ENCODE measurements around the gene PRDM5. TPM values are rescaled to one million over a fixed set of nuclear protein-coding genes. Genes with fewer than 3 reads are reported as not detected.

Gene PRDM5
- total and polyA plus RNA-seq, 2 of the 13 experiments (the other 11 are each of a cell fraction or from before 2014, with no cell fraction given) = not detected

DNA sequence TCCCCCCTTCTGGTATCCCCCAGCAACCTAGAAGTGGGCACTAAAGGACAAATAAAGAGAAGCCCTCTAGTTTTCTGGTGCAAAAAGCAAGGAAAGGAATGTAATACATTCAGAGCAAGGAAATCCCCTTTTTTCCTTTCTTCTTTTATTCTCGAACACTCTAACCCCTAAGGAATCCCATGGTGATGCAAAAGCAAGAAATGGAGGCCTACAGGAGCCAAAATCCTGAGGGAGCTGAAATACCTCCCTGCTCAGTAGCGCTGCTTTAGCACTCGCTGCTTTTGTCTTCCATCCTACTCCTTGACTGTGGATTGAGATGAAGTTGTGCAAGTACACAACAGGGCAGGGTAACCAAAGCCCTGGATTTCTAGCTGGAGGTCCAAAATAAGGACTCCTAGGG lies 251.0 kb downstream of the PRDM5 start (continued):
- TF ChIP-seq, protein P1, sequence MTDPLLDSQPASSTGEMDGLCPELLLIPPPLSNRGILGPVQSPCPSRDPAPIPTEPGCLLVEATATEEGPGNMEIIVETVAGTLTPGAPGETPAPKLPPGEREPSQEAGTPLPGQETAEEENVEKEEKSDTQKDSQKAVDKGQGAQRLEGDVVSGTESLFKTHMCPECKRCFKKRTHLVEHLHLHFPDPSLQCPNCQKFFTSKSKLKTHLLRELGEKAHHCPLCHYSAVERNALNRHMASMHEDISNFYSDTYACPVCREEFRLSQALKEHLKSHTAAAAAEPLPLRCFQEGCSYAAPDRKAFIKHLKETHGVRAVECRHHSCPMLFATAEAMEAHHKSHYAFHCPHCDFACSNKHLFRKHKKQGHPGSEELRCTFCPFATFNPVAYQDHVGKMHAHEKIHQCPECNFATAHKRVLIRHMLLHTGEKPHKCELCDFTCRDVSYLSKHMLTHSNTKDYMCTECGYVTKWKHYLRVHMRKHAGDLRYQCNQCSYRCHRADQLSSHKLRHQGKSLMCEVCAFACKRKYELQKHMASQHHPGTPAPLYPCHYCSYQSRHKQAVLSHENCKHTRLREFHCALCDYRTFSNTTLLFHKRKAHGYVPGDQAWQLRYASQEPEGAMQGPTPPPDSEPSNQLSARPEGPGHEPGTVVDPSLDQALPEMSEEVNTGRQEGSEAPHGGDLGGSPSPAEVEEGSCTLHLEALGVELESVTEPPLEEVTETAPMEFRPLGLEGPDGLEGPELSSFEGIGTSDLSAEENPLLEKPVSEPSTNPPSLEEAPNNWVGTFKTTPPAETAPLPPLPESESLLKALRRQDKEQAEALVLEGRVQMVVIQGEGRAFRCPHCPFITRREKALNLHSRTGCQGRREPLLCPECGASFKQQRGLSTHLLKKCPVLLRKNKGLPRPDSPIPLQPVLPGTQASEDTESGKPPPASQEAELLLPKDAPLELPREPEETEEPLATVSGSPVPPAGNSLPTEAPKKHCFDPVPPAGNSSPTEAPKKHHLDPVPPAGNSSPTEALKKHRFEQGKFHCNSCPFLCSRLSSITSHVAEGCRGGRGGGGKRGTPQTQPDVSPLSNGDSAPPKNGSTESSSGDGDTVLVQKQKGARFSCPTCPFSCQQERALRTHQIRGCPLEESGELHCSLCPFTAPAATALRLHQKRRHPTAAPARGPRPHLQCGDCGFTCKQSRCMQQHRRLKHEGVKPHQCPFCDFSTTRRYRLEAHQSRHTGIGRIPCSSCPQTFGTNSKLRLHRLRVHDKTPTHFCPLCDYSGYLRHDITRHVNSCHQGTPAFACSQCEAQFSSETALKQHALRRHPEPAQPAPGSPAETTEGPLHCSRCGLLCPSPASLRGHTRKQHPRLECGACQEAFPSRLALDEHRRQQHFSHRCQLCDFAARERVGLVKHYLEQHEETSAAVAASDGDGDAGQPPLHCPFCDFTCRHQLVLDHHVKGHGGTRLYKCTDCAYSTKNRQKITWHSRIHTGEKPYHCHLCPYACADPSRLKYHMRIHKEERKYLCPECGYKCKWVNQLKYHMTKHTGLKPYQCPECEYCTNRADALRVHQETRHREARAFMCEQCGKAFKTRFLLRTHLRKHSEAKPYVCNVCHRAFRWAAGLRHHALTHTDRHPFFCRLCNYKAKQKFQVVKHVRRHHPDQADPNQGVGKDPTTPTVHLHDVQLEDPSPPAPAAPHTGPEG (CRISPR knock-in tag; IDR thresholded peaks at IDR 0.05) = no peak
- TF ChIP-seq ZNF326 (CRISPR knock-in tag; IDR thresholded peaks at IDR 0.05; ENCODE audit: borderline replicate concordance) (no peak), ZNF598 (CRISPR knock-in tag; IDR thresholded peaks at IDR 0.05; ENCODE audit: borderline replicate concordance) (no peak), NFYB (CRISPR knock-in tag; IDR thresholded peaks at IDR 0.05) (no peak), ZNF572 (CRISPR knock-in tag; IDR thresholded peaks at IDR 0.05) (no peak), FIP1L1 (IDR thresholded peaks at IDR 0.05; ENCODE audit: borderline replicate concordance, insufficient read depth, low read depth, low read length) (no peak), KAT7 (CRISPR knock-in tag; IDR thresholded peaks at IDR 0.05; ENCODE audit: borderline replicate concordance) (no peak), ISL2 (CRISPR knock-in tag; IDR thresholded peaks at IDR 0.05) (no peak), ZFP1 (CRISPR knock-in tag; IDR thresholded peaks at IDR 0.05) (no peak), RBFOX2 (IDR thresholded peaks at IDR 0.05; ENCODE audit: low read depth, low read length) (no peak)
- TF ChIP-seq, protein P2, sequence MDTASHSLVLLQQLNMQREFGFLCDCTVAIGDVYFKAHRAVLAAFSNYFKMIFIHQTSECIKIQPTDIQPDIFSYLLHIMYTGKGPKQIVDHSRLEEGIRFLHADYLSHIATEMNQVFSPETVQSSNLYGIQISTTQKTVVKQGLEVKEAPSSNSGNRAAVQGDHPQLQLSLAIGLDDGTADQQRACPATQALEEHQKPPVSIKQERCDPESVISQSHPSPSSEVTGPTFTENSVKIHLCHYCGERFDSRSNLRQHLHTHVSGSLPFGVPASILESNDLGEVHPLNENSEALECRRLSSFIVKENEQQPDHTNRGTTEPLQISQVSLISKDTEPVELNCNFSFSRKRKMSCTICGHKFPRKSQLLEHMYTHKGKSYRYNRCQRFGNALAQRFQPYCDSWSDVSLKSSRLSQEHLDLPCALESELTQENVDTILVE (CRISPR knock-in tag; IDR thresholded peaks at IDR 0.05) = no peak
